Measurements from ENCODE around the gene ADAMTS7.
"Not testable (repeated sequence)": the region's sequence is repeated elsewhere in the genome, so short reads cannot be mapped to it uniquely, and the experiment has no call there.

DNA sequence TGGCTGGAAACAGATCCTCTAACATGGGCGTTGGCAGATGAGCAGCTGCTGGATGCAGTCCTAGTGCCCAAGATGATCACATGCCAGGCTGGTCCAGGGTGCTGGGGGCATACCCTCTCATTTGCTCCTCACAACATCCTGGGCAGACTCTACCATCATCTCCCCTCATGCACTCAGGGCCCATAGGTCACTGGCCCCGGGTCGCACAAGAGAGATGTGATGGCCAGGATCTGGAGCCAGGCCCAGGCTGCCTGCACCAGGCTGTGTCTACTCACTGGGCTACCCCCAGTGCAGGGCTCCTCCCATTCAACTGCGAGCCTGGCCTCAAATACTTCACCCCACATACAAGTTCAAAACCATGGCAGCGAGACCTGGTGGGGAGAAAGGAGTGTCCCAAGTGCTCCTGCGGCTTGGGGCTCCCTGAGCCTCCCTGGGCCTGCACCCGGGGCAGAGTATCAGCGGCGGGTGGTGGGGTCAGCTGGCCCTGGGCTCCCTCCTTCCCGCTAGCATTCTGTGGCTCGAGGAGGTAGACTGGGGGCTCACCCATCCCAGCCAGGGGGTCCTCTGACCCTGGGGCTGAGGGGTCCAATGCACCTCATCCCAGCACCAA is 32.0 kb downstream of the ADAMTS7 start:
- TF ChIP-seq, protein P1, sequence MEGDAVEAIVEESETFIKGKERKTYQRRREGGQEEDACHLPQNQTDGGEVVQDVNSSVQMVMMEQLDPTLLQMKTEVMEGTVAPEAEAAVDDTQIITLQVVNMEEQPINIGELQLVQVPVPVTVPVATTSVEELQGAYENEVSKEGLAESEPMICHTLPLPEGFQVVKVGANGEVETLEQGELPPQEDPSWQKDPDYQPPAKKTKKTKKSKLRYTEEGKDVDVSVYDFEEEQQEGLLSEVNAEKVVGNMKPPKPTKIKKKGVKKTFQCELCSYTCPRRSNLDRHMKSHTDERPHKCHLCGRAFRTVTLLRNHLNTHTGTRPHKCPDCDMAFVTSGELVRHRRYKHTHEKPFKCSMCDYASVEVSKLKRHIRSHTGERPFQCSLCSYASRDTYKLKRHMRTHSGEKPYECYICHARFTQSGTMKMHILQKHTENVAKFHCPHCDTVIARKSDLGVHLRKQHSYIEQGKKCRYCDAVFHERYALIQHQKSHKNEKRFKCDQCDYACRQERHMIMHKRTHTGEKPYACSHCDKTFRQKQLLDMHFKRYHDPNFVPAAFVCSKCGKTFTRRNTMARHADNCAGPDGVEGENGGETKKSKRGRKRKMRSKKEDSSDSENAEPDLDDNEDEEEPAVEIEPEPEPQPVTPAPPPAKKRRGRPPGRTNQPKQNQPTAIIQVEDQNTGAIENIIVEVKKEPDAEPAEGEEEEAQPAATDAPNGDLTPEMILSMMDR (IDR thresholded peaks at IDR 0.05): not testable (repeated sequence)
- not testable (repeated sequence) for TF ChIP-seq EZH2 (IDR thresholded peaks at IDR 0.05; ENCODE audit: borderline replicate concordance, insufficient read depth, low read depth, low read length, poor library complexity, severe bottlenecking)

All from B cell (primary cell).